Suprapubic skin (tissue), 4 donors: ENCODE results near the gene PLEKHD1.
"Not testable (repeated sequence)": the region's sequence is repeated elsewhere in the genome, so short reads cannot be mapped to it uniquely, and the experiment has no call there.

Experiments
- EP300 ChIP-seq: sonication (generic); formaldehyde crosslinking; IDR thresholded peaks from one replicate; pipeline ENCODE4 v1.6.1; 2017; ENCODE audit warnings: antibody characterized with exemption
- POLR2A ChIP-seq, 2 donors: fragments of 450-650 bp; IDR thresholded peaks; one replicate each; pipeline ENCODE4 v1.6.1; 2017; ENCODE audit warnings: antibody characterized with exemption in 2 of 2, mild to moderate bottlenecking in 2 of 2, moderate library complexity in 2 of 2
- POLR2AphosphoS5 ChIP-seq, 3 donors: sonication (generic); formaldehyde crosslinking; IDR thresholded peaks; one replicate each; pipeline ENCODE4 v1.6.1; 2017; ENCODE audit warnings: antibody characterized with exemption in 3 of 3
- TF ChIP-seq, protein P1 (sequence below), 2 donors: fragments of 200-600 bp in 1 of 2; fragments of 450-650 bp in 1 of 2; sonication (generic) in 1 of 2; IDR thresholded peaks; one replicate each; pipeline ENCODE4 v1.5.1; 2016 to 2019; ENCODE audit warnings: antibody characterized with exemption in 2 of 2, mild to moderate bottlenecking in 1 of 2, moderate library complexity in 1 of 2

DNA sequence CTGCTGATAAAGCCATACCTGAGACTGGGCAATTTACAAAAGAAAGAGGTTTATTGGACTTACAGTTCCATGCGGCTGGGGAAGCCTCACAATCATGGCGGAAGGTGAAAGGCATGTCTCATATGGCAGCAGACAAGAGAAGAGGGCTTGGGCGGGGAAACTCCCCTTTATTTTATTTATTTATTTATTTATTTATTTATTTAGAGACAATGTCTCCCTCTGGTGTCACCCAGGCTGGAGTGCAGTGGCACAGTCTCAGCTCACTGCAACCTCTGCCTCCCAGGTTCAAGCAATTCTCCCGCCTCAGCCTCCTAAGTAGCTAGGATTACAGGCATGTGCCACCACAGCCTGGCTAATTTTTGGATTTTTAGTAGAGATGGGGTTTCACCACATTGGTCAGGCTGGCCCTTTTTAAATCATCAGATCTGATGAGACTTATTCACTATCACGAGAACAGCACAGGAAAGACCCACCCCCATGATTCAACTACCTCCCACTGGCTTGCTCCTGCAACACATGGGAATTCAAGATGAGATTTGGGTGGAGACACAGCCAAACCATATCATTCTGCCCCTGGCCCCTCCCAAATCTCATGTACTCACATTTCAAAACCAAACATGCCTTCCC is 7.6 kb upstream of the PLEKHD1 start:
- not testable (repeated sequence) for TF ChIP-seq POLR2AphosphoS5 (IDR thresholded peaks at IDR 0.05); EP300; POLR2A (IDR thresholded peaks at IDR 0.05)
- TF ChIP-seq, protein P1, sequence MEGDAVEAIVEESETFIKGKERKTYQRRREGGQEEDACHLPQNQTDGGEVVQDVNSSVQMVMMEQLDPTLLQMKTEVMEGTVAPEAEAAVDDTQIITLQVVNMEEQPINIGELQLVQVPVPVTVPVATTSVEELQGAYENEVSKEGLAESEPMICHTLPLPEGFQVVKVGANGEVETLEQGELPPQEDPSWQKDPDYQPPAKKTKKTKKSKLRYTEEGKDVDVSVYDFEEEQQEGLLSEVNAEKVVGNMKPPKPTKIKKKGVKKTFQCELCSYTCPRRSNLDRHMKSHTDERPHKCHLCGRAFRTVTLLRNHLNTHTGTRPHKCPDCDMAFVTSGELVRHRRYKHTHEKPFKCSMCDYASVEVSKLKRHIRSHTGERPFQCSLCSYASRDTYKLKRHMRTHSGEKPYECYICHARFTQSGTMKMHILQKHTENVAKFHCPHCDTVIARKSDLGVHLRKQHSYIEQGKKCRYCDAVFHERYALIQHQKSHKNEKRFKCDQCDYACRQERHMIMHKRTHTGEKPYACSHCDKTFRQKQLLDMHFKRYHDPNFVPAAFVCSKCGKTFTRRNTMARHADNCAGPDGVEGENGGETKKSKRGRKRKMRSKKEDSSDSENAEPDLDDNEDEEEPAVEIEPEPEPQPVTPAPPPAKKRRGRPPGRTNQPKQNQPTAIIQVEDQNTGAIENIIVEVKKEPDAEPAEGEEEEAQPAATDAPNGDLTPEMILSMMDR (IDR thresholded peaks at IDR 0.05), result peak in 1 of 2 donors; percentile 7
